K562 (cell line): Measurements from ENCODE around the gene COL5A3. TPM values are rescaled to one million over a fixed set of nuclear protein-coding genes. Genes with fewer than 3 reads are reported as not detected.
A peak's percentile ranks its signal among the peaks of the same experiment; 100 is the strongest.

Experiments
- CBFA2T2 ChIP-seq: fragments of 450-650 bp; conservative IDR thresholded peaks from 2 replicates; pipeline ENCODE4 v1.6.1; 2017; ENCODE audit warnings: mild to moderate bottlenecking
- CCNT2 ChIP-seq: IDR thresholded peaks from 2 replicates; pipeline ENCODE4 v1.6.1; 2011; ENCODE audit warnings: borderline replicate concordance, low read depth, mild to moderate bottlenecking, moderate library complexity, mixed read lengths, low read length; ENCODE audit not compliant: insufficient read length; ENCODE audit errors: extremely low read depth
- CREB1 ChIP-seq, 2 experiments: sonication (generic) in 1 of 2; formaldehyde crosslinking in 1 of 2; IDR thresholded peaks; 2 replicates each; pipeline versions ENCODE4 v1.6.1 to v1.8.0; 2012 to 2022; ENCODE audit warnings: inconsistent platforms in 1 of 2, mild to moderate bottlenecking in 1 of 2, missing genetic modification reagents in 1 of 2, moderate library complexity in 1 of 2
- CREB3L1 ChIP-seq: fragments of 450-650 bp; IDR thresholded peaks from 2 replicates; pipeline ENCODE4 v1.6.1; 2014; ENCODE audit warnings: low read depth, mild to moderate bottlenecking, moderate library complexity, borderline replicate concordance
- DEAF1 ChIP-seq: fragments of 450-650 bp; formaldehyde crosslinking; IDR thresholded peaks from 2 replicates; pipeline ENCODE4 v1.4.0; 2020; ENCODE audit warnings: mild to moderate bottlenecking, moderate library complexity
- GABPB1 ChIP-seq: sonication (generic); formaldehyde crosslinking; IDR thresholded peaks from 2 replicates; pipeline ENCODE4 v1.8.0; 2022; ENCODE audit warnings: mild to moderate bottlenecking, missing genetic modification reagents
- HDAC1 ChIP-seq, 2 experiments: fragments of 450-650 bp; IDR thresholded peaks; 2 replicates each; pipeline ENCODE4 v1.6.1; 2016 to 2017; ENCODE audit warnings: inconsistent platforms in 1 of 2, mild to moderate bottlenecking in 1 of 2, moderate library complexity in 1 of 2
- ID3 ChIP-seq, 2 experiments: fragments of 250-450 bp in 1 of 2; fragments of 450-650 bp in 1 of 2; sonication (Bioruptor Pico) in 1 of 2; IDR thresholded peaks; 2 replicates each; pipeline versions ENCODE4 v1.6.1 to v1.8.0; 2016 to 2021; ENCODE audit warnings: mild to moderate bottlenecking in 2 of 2, moderate library complexity in 2 of 2, missing compliant biosample characterization in 1 of 2, missing genetic modification characterization in 1 of 2
- KDM4B ChIP-seq, 2 experiments: fragments of 450-650 bp in 1 of 2; sonication (generic) in 1 of 2; IDR thresholded peaks; 2 replicates each; pipeline ENCODE4 v1.6.1; 2016 to 2017; ENCODE audit warnings: borderline replicate concordance in 2 of 2, antibody characterized with exemption in 1 of 2, low read depth in 1 of 2, mild to moderate bottlenecking in 1 of 2
- NFIC ChIP-seq: fragments of 450-650 bp; IDR thresholded peaks from 2 replicates; pipeline ENCODE4 v1.6.1; 2017; ENCODE audit warnings: mild to moderate bottlenecking, inconsistent platforms
- NFIX ChIP-seq: fragments of 250-450 bp; sonication (Bioruptor Pico); IDR thresholded peaks from 2 replicates; pipeline ENCODE4 v1.4.0; 2020; ENCODE audit warnings: low read depth, mild to moderate bottlenecking, moderate library complexity
- PCBP1 ChIP-seq: fragments of 200-400 bp; formaldehyde crosslinking; IDR thresholded peaks from 2 replicates; pipeline ENCODE4 v1.6.1; 2018; ENCODE audit warnings: mild to moderate bottlenecking, low read depth, low read length; ENCODE audit not compliant: poor library complexity, severe bottlenecking
- RFX1 ChIP-seq: fragments of 450-650 bp; IDR thresholded peaks from 2 replicates; pipeline ENCODE4 v1.6.1; 2016; ENCODE audit warnings: mild to moderate bottlenecking, moderate library complexity
- SMC3 ChIP-seq: conservative IDR thresholded peaks from 2 replicates; pipeline ENCODE4 v1.6.1; 2011; ENCODE audit warnings: low read depth, low read length, improper control_type of control experiment; ENCODE audit not compliant: insufficient read depth
- XRCC5 ChIP-seq: fragments of 200-400 bp; formaldehyde crosslinking; IDR thresholded peaks from 2 replicates; pipeline ENCODE4 v1.6.1; 2017; ENCODE audit warnings: low read depth, mild to moderate bottlenecking, low read length
- ZEB2 ChIP-seq: fragments of 450-650 bp; IDR thresholded peaks from 2 replicates; pipeline ENCODE4 v1.6.1; 2016
- ZNF146 ChIP-seq: IDR thresholded peaks from one replicate; pipeline ENCODE4 v1.6.1; 2018; ENCODE audit warnings: missing compliant biosample characterization; ENCODE audit not compliant: unreplicated experiment
- ZNF655 ChIP-seq: fragments of 250-450 bp; sonication (Bioruptor Pico); IDR thresholded peaks from 2 replicates; pipeline ENCODE4 v1.5.0; 2021
- polyA plus RNA-seq, 8 experiments: library from polyadenylated mRNA; depleted of rRNA in 4 of 8; stranded (reverse) in 5 of 8; unstranded in 3 of 8; fragments of >200 nt; fragmentation: Nextera tagmentation in 2 of 8; fragmentation: Illumina TruSeq in 1 of 8; extraction: Ambion mirVana in 2 of 8; extraction: Trizol in 1 of 8; gene quantifications; 2 replicates each; pipeline versions ENCODE4 v1.2.1 to v1.2.3, GENCODE V29; 2011 to 2014; ENCODE audit warnings: inconsistent platforms in 1 of 8, missing spikeins in 1 of 8
- total RNA-seq, 7 experiments: library from RNA; depleted of rRNA in 6 of 7; stranded (reverse); fragments of >200 nt in 6 of 7; fragmentation: Illumina TruSeq in 2 of 7; extraction: Trizol in 2 of 7; gene quantifications; 2 replicates each; pipeline versions ENCODE4 v1.2.1 to v1.2.3, GENCODE V29; 2011 to 2021; ENCODE audit warnings: low replicate concordance in 1 of 7

The COL5A3 gene
- total and polyA plus RNA-seq, 9 of the 15 experiments (the other 6 are each of a cell fraction or from before 2014, with no cell fraction given): 0.01 to 0.02 TPM; not detected in 7

- TF ChIP-seq KDM4B (IDR thresholded peaks at IDR 0.05; ENCODE audit: borderline replicate concordance in 2 of 2, low read depth in 1 of 2) (peak in 1 of 2 experiments; percentile 60; a peak in 1 of 4 replicates), ZEB2 (0 out of 2 replicates have a peak, but pooled peaks have one; percentile 12), CBFA2T2 (peak; percentile 48; the same call in 1 of the 2 replicates), GABPB1 (CRISPR knock-in tag) (peak; percentile 51; the same call in 1 of the 2 replicates), SMC3 (peak; percentile 98), HDAC1 (IDR thresholded peaks at IDR 0.05) (peak in 1 of 2 experiments; percentile 56; a peak in 1 of 4 replicates), CREB3L1 (peak; percentile 76; the same call in 1 of the 2 replicates), XRCC5 (peak; percentile 94), PCBP1 (no peak), RFX1 (no peak), NFIX (peak; percentile 35; the same call in 1 of the 2 replicates), CREB1 (IDR thresholded peaks at IDR 0.05) (no peak; the same call in 1 of the 2 replicates), CREB1 (CRISPR knock-in tag; IDR thresholded peaks at IDR 0.05) (peak; percentile 78), DEAF1 (CRISPR knock-in tag) (peak; percentile 49; the same call in 1 of the 2 replicates), ID3 (CRISPR knock-in tag; IDR thresholded peaks at IDR 0.05) (no peak), ID3 (tag; IDR thresholded peaks at IDR 0.05) (peak; percentile 49; the same call in 1 of the 2 replicates), ZNF146 (CRISPR knock-in tag) (no peak), NFIC (peak; percentile 98), ZNF655 (CRISPR knock-in tag) (no peak), CCNT2 (peak; percentile 81)
Observed at GRCh38 chr19:10027158-10027997, 17.1 kb upstream of the COL5A3 start (continued).
